Caco-2 (cell line): ENCODE data around the gene ENO2. TPM values are rescaled to one million over a fixed set of nuclear protein-coding genes. Genes with fewer than 3 reads are reported as not detected.

Source experiments
- BruUV-seq: library from RNA; stranded (reverse); fragments of 400-500 nt; replicated peaks from 2 replicates; lab custom pipeline; 2021; lab: Mats Ljungman, UMichigan
- CTCF ChIA-PET: fragments of 300-600 bp; sonication (Branson Sonifier 250); formaldehyde crosslinking; loops from one replicate; lab custom pipeline; 2022; ENCODE audit warnings: antibody characterized with exemption; lab: Charles Lee
- POLR2A ChIA-PET: fragments of 300-600 bp; sonication (Branson Sonifier 250); formaldehyde crosslinking; loops from one replicate; lab custom pipeline; 2022; ENCODE audit warnings: antibody characterized with exemption; lab: Charles Lee
- DNase-seq, 2 experiments: peaks; one replicate each; pipeline versions ENCODE4 v3.0.0 to v3.0.0-alpha.2; 2020 to 2022
- H3K27me3 ChIP-seq: replicated peaks from 2 replicates; pipeline ENCODE4 v1.6.0; 2011; ENCODE audit warnings: low read length; ENCODE audit not compliant: control insufficient read depth, insufficient read depth
- H3K36me3 ChIP-seq: 2 replicates; pipeline ENCODE4 v1.5.1; 2011; ENCODE audit warnings: low read length; ENCODE audit not compliant: control insufficient read depth, insufficient read depth
- H3K4me1 ChIP-seq: fragments of 250-450 bp; sonication (Bioruptor Pico); 2 replicates; pipeline ENCODE4 v1.5.1; 2020; ENCODE audit warnings: mild to moderate bottlenecking
- H3K4me3 ChIP-seq: 2 replicates; pipeline ENCODE4 v1.5.1; 2011; ENCODE audit warnings: low read depth, mild to moderate bottlenecking, control low read depth, low read length
- H3K9me3 ChIP-seq: fragments of 250-450 bp; sonication (Bioruptor Pico); 2 replicates; pipeline ENCODE4 v1.5.1; 2020; ENCODE audit warnings: mild to moderate bottlenecking, moderate library complexity
- H3K27ac Mint-ChIP-seq: one replicate; pipeline ENCODE4 v1.8.0; 2022; ENCODE audit warnings: mixed read lengths; ENCODE audit not compliant: unreplicated experiment
- H3K27me3 Mint-ChIP-seq: one replicate; pipeline ENCODE4 v1.8.0; 2022; ENCODE audit warnings: mixed read lengths; ENCODE audit not compliant: insufficient read depth, unreplicated experiment
- H3K36me3 Mint-ChIP-seq: one replicate; pipeline ENCODE4 v1.8.0; 2022; ENCODE audit warnings: mild to moderate bottlenecking, mixed read lengths; ENCODE audit not compliant: insufficient read depth, unreplicated experiment
- H3K4me1 Mint-ChIP-seq: one replicate; pipeline ENCODE4 v1.8.0; 2022; ENCODE audit warnings: low read depth, mixed read lengths; ENCODE audit not compliant: unreplicated experiment
- H3K4me3 Mint-ChIP-seq: one replicate; pipeline ENCODE4 v1.8.0; 2022; ENCODE audit warnings: mild to moderate bottlenecking, moderate library complexity, mixed read lengths; ENCODE audit not compliant: unreplicated experiment
- H3K9me3 Mint-ChIP-seq: one replicate; pipeline ENCODE4 v1.8.0; 2022; ENCODE audit warnings: mixed read lengths; ENCODE audit not compliant: unreplicated experiment
- intact Hi-C: fragments of 100-400 bp; cut with micrococcal nuclease; formaldehyde crosslinking; loops from one replicate; pipeline ENCODE4 v1.10.0; 2022; ENCODE audit not compliant: unreplicated experiment
- total RNA-seq: library from RNA; stranded (reverse); gene quantifications from 2 replicates; pipeline ENCODE4 v1.2.3, GENCODE V29; 2022
- TF ChIP-seq, protein P1 (sequence below), 2 experiments: fragments of 200-600 bp in 1 of 2; IDR thresholded peaks; 1 replicate in 1 of 2; 2 replicates in 1 of 2; pipeline versions ENCODE4 v1.5.1 to v1.8.0; 2011 to 2022; ENCODE audit warnings: antibody characterized with exemption in 1 of 2, control low read depth in 1 of 2, inconsistent platforms in 1 of 2, low read depth in 1 of 2, low read length in 1 of 2, mild to moderate bottlenecking in 1 of 2, moderate library complexity in 1 of 2; ENCODE audit not compliant: insufficient read depth in 1 of 2, severe bottlenecking in 1 of 2, unreplicated experiment in 1 of 2

Gene ENO2
- total RNA-seq, 1 experiment from 2014 or later: 23.2 TPM

DNA sequence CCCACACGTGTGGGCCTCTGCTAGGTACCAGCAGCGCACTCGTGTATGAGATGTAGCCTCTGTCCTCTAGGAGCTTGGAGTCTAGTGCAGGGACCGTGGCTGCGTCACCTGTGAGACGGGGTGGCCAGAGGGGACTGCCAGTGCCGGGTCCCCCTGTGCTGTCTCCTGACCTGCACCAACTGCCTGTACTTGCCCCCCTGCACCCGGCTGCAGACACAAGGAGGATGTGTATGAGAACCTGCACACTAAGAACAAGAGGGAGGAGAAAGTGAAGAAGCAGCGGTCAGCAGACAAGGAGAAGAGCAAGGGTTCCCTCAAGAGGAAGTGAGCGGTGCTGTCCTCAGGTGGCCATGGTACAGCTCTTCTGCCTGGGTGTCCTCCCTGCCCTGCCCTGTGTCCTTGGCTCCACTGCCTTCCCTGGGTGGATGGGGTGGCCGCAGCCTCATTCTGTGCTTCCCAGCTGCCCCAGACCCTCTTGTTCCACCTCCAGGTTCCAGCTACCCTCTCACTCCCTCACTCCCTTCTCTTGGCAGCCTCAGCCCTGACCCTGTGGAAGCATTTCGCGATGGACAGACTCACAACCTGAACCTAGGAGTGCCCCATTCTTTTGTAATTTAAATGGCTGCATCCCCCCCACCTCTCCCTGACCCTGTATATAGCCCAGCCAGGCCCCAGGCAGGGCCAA, 46.4 kb downstream of the ENO2 start:
- ChIA-PET CTCF (interaction anchor here (0.7 to 8.6 kb wide), 5 partner anchors 11 to 91 kb away, joined by 3 to 241 read pairs (median 8); partner anchors contain the start of genes C12orf57, RNU7-1 and SPSB2), POLR2A (interaction anchor here (0.5 to 9.3 kb wide), 3 partner anchors 15 to 148 kb away, joined by 3 to 237 read pairs (median 3); partner anchors contain the start of genes C12orf57 and RNU7-1)
- Mint-ChIP-seq H3K27me3 (no peaks in the 10 kb centered on the region), H3K27ac (peak overlapping the region; percentile 93), H3K36me3 (peaks cover 43% of the 10 kb centered on the region), H3K4me3 (peak overlapping the region; percentile 45), H3K4me1 (peaks cover 28% of the 10 kb centered on the region), H3K9me3 (no peaks in the 10 kb centered on the region)
- Histone ChIP-seq H3K27me3 (no peaks in the 10 kb centered on the region), H3K36me3 (0 out of 2 replicates have a peak, but pooled peaks cover under 1% of the 10 kb centered on the region), H3K4me3 (no peak overlapping the region), H3K4me1 (peaks cover 35% of the 10 kb centered on the region), H3K9me3 (no peaks in the 10 kb centered on the region)
- no TSS peak for BruUV-seq
- no peak for DNase-seq
- TF ChIP-seq, protein P1, sequence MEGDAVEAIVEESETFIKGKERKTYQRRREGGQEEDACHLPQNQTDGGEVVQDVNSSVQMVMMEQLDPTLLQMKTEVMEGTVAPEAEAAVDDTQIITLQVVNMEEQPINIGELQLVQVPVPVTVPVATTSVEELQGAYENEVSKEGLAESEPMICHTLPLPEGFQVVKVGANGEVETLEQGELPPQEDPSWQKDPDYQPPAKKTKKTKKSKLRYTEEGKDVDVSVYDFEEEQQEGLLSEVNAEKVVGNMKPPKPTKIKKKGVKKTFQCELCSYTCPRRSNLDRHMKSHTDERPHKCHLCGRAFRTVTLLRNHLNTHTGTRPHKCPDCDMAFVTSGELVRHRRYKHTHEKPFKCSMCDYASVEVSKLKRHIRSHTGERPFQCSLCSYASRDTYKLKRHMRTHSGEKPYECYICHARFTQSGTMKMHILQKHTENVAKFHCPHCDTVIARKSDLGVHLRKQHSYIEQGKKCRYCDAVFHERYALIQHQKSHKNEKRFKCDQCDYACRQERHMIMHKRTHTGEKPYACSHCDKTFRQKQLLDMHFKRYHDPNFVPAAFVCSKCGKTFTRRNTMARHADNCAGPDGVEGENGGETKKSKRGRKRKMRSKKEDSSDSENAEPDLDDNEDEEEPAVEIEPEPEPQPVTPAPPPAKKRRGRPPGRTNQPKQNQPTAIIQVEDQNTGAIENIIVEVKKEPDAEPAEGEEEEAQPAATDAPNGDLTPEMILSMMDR (IDR thresholded peaks at IDR 0.05; ENCODE audit: insufficient read depth in 1 of 2, low read depth in 1 of 2, low read length in 1 of 2, severe bottlenecking in 1 of 2, unreplicated experiment in 1 of 2): peak in 1 of 2 experiments; percentile 35
- intact Hi-C loops: loop anchor here (5.0 kb wide), 1 partner anchor 132 kb away; the partner anchor contains the start of gene C1R

DNA sequence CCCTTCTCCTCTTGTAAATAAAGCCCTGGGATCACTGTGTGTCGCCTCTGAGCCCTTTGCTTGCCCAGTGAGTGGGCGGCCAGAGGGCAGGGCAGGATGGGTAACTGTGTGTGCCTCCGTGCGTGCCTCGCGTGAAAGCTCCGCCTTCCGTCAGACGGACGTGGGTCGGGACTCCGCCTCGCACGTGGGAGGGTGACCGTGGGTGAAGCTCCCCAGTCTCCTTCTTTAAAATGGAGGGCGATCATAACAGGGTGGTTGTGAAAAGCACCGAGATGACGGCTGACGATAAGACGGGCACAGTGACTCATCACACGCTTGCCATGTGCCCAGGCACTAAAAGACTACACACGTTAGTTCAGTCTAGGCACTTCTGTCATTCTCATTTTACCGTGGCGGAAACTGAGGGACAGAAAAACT, 46.9 kb downstream of the ENO2 start:
- DNase-seq: peak in 1 of 2 experiments; percentile 54
- Histone ChIP-seq H3K4me3 (peak overlapping the region; percentile 64), H3K9me3 (no peaks in the 10 kb centered on the region), H3K4me1 (peaks cover 35% of the 10 kb centered on the region), H3K36me3 (peaks cover 4% of the 10 kb centered on the region; the same call in 1 of the 2 replicates), H3K27me3 (no peaks in the 10 kb centered on the region)
- Mint-ChIP-seq H3K4me1 (peaks cover 28% of the 10 kb centered on the region), H3K4me3 (peak overlapping the region; percentile 81), H3K27me3 (no peaks in the 10 kb centered on the region), H3K27ac (peak overlapping the region; percentile 93), H3K9me3 (no peaks in the 10 kb centered on the region), H3K36me3 (peaks cover 48% of the 10 kb centered on the region)
- intact Hi-C loops: loop anchor here (5.0 kb wide), 1 partner anchor 131 kb away; the partner anchor contains the start of gene C1R
- ChIA-PET CTCF (interaction anchor here (0.6 to 8.6 kb wide), 11 partner anchors 16 to 147 kb away, joined by 3 to 241 read pairs (median 3); partner anchors contain the start of genes C12orf57, LPCAT3, RNU7-1 and SPSB2), POLR2A (interaction anchor here (0.5 to 9.3 kb wide), 6 partner anchors 16 to 147 kb away, joined by 3 to 237 read pairs (median 4); partner anchors contain the start of genes C12orf57, LPCAT3 and RNU7-1)
- BruUV-seq: no TSS peak
- TF ChIP-seq, protein P1 (IDR thresholded peaks at IDR 0.05; ENCODE audit: insufficient read depth in 1 of 2, low read depth in 1 of 2, low read length in 1 of 2, severe bottlenecking in 1 of 2, unreplicated experiment in 1 of 2): no peak

DNA sequence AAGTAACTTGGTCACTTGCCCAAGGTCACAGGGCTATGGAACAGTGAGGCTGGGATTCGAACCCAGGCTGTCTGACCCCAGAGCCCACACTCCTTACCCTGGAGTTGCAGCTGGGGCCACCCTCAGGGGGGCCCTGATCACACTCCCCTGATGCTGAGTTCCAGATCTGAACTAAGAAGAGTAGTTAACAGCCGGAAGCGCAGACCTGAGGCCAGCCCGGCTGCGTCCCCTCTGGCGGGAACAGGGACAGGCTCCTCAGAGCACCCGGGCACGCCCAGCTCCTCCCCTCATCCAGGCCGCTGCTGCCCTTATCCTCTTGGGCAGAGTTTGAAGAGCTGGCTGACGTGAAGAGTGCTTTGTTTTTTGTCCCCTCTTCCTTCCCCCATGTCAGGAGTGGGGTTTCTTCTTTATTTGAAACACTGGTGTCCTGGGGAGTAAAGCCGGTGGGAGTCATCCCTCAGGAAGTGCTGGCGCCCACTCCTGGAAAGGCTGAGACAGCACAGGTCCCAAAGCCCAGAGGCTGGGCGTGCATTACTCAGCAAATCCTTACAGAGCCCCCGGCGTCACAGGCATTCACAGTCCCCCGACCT, 47.4 kb downstream of the ENO2 start:
- peaks cover 28% of the 10 kb centered on the region for H3K4me1 Mint-ChIP-seq
- peak overlapping the region; percentile 93 for H3K27ac Mint-ChIP-seq
- peak overlapping the region; percentile 81 for H3K4me3 Mint-ChIP-seq
- no peaks in the 10 kb centered on the region for H3K27me3 ChIP-seq
- H3K27me3 Mint-ChIP-seq: no peaks in the 10 kb centered on the region
- DNase-seq: peak; percentile 89 to 90
- ChIA-PET CTCF (interaction anchor here (0.6 to 8.6 kb wide), 14 partner anchors 16 to 146 kb away, joined by 3 to 241 read pairs (median 3); partner anchors contain the start of genes C12orf57, LPCAT3, RNU7-1 and SPSB2), POLR2A (interaction anchor here (0.5 to 9.3 kb wide), 10 partner anchors 16 to 238 kb away, joined by 3 to 237 read pairs (median 4); partner anchors contain the start of genes C12orf57, CDCA3, COPS7A and LPCAT3)
- peaks cover 35% of the 10 kb centered on the region for H3K4me1 ChIP-seq
- intact Hi-C loops: loop anchor here (1.0 to 5.0 kb wide), 3 partner anchors 15 to 131 kb away; partner anchors contain the start of gene C1R
- H3K4me3 ChIP-seq: peak overlapping the region; percentile 64
- H3K36me3 Mint-ChIP-seq: peaks cover 53% of the 10 kb centered on the region
- TF ChIP-seq, protein P1 (IDR thresholded peaks at IDR 0.05; ENCODE audit: insufficient read depth in 1 of 2, low read depth in 1 of 2, low read length in 1 of 2, severe bottlenecking in 1 of 2, unreplicated experiment in 1 of 2): peak; percentile 77 to 91
- peaks cover 5% of the 10 kb centered on the region; the same call in 1 of the 2 replicates for H3K36me3 ChIP-seq
- BruUV-seq: TSS peak; percentile 18
- H3K9me3 ChIP-seq: no peaks in the 10 kb centered on the region
- H3K9me3 Mint-ChIP-seq: no peaks in the 10 kb centered on the region
